ENCODE results near the gene TRIM44.

GRCh38 chr11:35838071-35838470 lies 175.5 kb downstream of the TRIM44 start:
- no peak for TF ChIP-seq CTCF (conservative IDR thresholded peaks at IDR 0.05; ENCODE audit: low read depth, low read length)
- TF ChIP-seq EZH2 (IDR thresholded peaks at IDR 0.05; ENCODE audit: borderline replicate concordance, low read depth, low read length, poor library complexity, severe bottlenecking): no peak
